GM19351 (cell line): ENCODE data around the gene MEAK7.

Source experiments
- ATAC-seq: cut with Tn5 transposase; IDR thresholded peaks from one replicate; pipeline ENCODE4 v1.9.1; 2021; ENCODE audit warnings: mild to moderate bottlenecking, moderate library complexity; ENCODE audit not compliant: unreplicated experiment

The MEAK7 gene

DNA sequence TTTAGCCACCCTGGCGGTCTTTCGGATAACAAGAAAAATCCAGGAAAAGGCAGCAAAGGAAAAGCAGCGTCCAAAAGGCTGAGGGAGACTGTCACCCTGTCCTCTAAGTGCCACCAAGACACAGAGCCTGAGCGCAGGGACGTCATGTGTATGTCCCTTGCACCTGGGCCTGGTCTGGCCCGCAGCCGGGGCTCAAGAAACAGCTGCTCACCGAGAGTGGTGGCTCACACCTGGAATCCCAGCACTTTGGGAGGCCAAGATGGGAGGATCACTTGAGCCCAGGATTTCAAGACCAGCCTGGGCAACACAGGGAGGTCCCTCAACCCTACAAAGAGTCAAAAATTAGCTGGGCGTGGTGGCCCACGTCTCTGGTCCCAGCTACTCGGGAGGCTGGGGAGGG is 9.2 kb upstream of the MEAK7 start:
- no peak for ATAC-seq

- no peak for ATAC-seq
Measured at GRCh38 chr16:84513123-84513522, 8.7 kb upstream of the MEAK7 start.

- no peak for ATAC-seq
Measured at GRCh38 chr16:84511831-84512230, 7.4 kb upstream of the MEAK7 start.

- ATAC-seq: no peak
Measured at GRCh38 chr16:84511180-84511800, 6.8 kb upstream of the MEAK7 start.

DNA sequence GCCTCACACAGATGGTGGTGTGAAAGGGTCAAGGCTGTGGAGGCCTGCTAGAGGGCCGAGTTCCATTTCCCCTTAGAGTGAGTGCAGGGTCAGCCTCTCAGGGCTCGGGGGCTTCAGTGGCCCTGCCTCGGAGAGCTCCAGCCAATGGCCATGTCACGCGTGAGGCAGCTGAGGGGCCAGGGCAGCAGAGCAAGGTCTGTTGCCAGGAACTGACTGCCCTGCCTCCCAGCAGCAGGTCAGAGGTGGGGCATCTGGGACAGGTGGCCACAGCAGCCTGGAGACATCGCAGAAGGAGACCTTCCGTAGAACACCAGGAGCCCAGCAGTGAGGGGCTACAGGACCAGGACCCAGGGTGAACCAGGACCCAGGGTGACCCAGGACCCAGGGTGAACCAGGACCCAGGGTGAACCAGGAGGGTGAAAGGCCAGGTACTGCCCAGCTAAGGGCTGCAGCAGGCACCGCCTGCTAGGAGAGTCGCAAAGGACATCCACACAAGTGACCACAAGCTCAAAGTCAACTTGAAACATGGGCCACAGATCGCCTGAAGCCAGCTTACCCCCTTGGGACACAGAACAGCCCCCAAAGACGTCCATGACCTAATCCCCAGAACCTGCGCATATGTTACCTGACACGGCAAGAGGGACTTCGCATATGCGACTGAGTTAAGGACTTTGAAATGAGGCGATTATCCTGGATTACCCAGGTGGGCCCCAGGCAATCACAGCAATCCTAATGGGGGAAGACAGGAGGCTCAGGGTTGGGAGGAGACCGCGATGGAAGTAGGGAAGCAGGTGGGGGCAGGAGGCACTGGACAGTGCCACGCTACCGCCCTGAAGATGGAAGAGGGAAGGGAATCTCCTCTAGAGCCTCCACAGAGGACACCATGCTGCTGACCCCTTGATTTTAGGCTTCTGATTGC is 4.8 kb upstream of the MEAK7 start:
- ATAC-seq: no peak

GRCh38 chr16:84508502-84508901 is 4.0 kb upstream of the MEAK7 start:
- ATAC-seq: no peak

- ATAC-seq: no peak
Measured at GRCh38 chr16:84507011-84507982, 2.8 kb upstream of the MEAK7 start.

DNA sequence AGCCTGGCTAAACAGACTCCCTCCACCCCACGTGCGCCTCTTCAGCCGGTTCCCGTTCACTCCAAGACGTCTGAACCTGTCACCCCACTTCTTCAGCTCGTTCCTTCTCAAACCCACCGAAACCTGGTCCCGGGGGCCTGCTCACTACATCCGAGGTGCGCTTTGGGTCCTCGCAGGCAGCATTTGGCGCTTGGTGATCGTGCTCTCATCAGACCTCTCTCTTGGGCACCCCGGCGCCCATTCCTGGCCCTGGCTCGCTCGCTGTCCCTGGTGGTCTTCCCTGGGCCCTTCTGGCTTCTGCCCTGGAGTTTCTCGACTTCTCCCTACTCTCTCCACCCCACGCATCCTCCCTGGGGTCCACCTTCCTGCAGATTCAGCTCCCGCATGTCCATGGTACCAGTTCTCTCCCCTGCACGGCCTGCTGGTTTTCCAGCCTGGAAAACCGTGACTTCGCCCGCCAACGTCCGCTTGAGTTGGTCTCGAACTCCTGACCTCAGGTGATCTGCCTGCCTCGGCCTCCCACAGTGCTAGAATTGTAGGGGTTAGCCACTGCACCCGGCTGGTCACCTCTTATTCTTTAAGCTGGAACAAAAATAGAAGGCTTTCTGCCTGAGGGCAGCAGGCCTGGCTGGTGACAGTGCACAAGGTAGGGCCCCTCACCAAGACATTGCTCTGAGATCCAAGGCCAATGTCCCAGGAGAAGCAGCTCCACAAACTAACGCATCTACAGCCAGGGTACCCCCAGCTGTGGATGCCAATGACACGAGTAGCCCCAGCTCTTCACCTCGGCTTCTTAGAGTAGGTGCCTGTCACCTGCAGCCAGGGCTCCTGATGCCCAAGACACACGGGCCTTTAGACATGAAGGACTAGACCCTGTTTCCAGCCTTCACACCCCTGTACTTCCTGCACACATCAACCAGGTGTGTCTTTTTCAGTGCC is 1.1 kb upstream of the MEAK7 start:
- ATAC-seq: no peak

GRCh38 chr16:84503751-84504395 is 586 bp downstream of the MEAK7 start:
- no peak for ATAC-seq

GRCh38 chr16:84502581-84502980 is 1.9 kb downstream of the MEAK7 start:
- no peak for ATAC-seq

- ATAC-seq: no peak
Measured at GRCh38 chr16:84502075-84502474, 2.4 kb downstream of the MEAK7 start.

DNA sequence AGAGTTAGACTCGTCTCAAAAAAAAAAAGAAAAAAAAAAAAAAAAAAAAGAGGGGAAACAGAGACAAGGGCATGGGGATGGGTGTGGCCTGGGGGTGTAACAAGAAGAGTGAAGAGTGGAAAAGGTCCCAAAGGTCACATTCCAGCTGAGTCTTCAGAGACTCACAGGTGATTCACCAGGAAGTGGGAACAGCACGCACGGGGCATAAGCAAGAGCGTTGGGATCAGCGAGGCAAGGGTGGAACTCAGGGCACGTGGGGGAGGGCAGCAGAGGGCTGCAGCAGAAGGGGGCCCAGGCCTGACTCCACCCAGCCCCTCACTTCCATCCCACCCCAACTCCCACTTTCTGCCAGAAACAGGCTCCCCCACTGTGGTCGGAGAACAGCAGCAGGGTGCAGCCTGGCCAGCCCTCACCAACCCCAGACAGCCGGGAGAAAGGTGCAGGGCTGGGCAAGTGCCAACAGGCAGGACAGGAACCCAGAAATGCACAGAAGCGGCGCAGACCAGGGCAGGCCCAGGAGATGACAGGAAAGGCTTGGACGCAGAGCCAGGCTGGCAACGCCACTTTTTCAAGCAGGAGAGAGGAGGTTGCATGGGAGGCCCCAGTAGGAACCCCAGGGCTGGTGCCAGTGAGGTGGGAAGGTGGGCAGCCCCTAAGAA is 3.3 kb downstream of the MEAK7 start:
- ATAC-seq: no peak

GRCh38 chr16:84500531-84500930 is 3.9 kb downstream of the MEAK7 start:
- no peak for ATAC-seq

- no peak for ATAC-seq
Measured at GRCh38 chr16:84499638-84500037, 4.8 kb downstream of the MEAK7 start.

DNA sequence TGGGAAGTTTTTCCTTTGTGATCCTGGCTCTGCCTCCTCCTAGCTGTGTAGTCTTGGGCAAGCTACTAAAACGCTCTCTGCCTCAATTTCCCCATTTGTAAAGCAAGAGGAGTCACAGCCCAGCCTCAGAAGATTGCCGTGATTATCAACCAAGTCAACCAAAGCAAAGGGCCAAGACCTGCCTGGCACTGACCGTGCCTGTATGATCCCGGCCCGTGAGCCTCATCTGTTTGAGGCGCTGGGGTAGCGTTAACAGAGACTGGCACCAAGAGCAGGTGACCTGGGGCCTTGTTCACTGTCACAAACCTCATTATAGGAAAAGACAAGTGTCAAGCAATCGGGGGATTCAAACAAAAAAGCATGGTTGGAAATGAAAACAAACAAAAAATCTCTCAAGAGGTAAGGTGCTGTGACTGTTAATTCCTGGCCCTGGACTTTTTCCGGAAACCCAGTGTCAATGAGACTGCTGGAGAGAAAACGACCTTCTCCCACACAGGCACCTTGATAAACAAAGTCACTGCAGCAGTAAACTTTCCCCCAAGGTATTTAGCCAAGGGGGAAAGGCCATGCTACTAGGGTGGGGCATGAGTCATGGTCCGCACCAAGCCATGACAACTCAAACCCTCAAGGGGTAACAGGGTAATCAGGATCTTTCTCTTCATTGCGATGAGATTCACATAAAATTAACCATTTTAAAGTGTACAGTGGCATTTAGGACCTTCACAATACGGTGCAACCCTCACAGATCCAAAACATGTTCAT is 5.4 kb downstream of the MEAK7 start:
- ATAC-seq: no peak

DNA sequence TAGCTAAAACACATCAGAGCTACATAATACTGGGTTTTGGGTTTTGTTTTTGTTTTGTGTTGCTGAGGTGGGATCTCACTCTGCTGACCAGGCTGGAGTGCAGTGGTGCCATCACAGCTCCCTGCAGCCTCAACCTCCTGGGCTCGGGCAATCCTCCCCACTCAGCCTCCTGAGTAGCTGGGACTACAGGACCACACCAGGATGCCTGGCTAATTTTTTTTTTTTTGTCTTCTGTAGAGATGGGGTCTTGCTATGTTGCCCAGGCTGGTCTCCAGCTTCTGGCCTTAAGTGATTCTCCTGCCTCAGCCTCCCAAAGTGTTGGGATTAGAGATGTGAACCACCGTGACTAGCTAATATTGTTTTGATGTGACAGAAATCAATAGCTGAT is 6.2 kb downstream of the MEAK7 start:
- ATAC-seq: no peak

DNA sequence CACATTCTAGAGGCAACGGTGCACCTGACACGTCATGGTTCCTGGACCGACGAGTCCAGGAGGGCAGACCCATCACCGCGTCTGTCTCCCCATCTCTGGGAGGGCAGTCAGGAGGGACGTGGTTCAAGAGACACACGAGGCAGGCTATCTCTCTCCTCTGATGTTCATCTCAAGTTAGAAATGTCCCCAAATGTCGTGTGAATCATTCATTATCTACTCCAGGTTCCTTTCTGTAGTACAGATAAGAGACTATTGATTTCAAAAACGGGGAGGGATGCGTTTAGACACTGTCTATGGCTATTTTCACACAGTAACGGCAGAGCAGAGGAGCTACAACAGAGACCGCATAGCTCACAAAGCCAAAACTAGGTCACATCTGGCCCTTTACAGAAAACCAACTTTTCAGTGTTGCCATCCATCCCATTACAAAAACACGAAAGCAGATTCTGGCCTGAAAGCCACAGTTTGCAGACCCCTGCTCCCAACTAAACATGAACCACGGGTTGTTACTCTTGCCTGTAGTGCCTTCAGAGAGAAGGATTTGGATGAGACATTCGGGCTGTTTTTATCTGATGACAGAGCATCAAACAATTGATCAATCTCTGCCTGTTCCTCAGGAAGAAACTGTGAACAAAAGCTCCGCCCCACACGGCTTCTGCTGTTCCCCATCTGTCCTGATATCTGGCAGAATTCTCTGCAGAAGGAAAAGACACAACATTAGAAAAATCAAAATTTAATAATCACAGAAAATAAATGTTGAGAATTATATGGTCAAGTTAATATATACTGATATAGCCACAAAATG is 6.8 kb downstream of the MEAK7 start:
- ATAC-seq: no peak

DNA sequence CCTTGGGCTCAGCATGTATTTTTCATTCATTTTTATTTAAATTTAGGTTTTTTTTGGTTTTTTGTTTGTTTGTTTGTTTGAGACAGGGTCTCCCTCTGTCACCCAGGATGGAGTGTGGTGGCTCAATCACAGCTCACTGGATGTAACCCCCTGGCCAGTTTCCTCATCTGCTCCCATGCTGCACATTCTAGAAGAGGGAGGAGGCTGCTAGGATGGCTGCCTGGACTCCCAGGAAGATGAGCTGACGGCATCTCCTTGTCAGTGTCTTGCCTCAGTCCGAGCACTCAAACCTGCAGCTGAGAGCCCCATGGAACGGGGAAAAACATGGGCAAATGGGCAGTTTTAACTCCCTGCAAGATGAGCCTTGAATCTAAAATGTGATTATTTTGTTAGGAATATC is 7.5 kb downstream of the MEAK7 start:
- ATAC-seq: no peak
